B cell (primary cell): ENCODE measurements around the gene PLCL1. TPM values are rescaled to one million over a fixed set of nuclear protein-coding genes. Genes with fewer than 3 reads are reported as not detected.
A peak's percentile ranks its signal among the peaks of the same experiment; 100 is the strongest.

Experiments used
- ATAC-seq: fragments of 200-7000 bp; cut with Tn5 transposase; one replicate; pipeline ENCODE4 v1.10.0; 2021; ENCODE audit warnings: low read depth, mild to moderate bottlenecking, moderate number of reproducible peaks, moderate library complexity
- CTCF ChIA-PET: fragments of 350-600 bp; sonication (Branson Sonifier 250); formaldehyde crosslinking; loops from one replicate; lab custom pipeline; 2021; ENCODE audit warnings: antibody characterized with exemption, inconsistent platforms; lab: Charles Lee
- POLR2A ChIA-PET: fragments of 350-600 bp; sonication (Branson Sonifier 250); formaldehyde crosslinking; loops from one replicate; lab custom pipeline; 2021; ENCODE audit warnings: antibody characterized with exemption; lab: Charles Lee
- DNase-seq: peaks from one replicate; pipeline ENCODE4 v3.0.0; 2013
- H2AFZ ChIP-seq: 2 replicates; pipeline ENCODE4 v1.6.1; 2012; ENCODE audit warnings: mild to moderate bottlenecking, low read depth, low read length; ENCODE audit not compliant: insufficient read depth, poor library complexity, severe bottlenecking
- H3K27ac ChIP-seq, 2 donors: 1 replicate in 1 of 2; 2 replicates in 1 of 2; pipeline ENCODE4 v1.5.1; 2012 to 2013; ENCODE audit warnings: low read length in 2 of 2, mild to moderate bottlenecking in 2 of 2, moderate library complexity in 1 of 2
- H3K27me3 ChIP-seq, 4 experiments: fragments of 200-600 bp in 1 of 4; sonication (generic) in 1 of 4; replicated peaks in 1 of 4; 1 replicate in 2 of 4; 2 replicates in 2 of 4; pipeline versions ENCODE4 v1.6.1 to v1.7.0; 2013 to 2016; ENCODE audit warnings: low read length in 3 of 4, mild to moderate bottlenecking in 2 of 4, mixed read lengths in 1 of 4, moderate library complexity in 1 of 4; ENCODE audit not compliant: insufficient read depth in 4 of 4, control insufficient read depth in 3 of 4; ENCODE audit errors: control extremely low read depth in 1 of 4
- H3K36me3 ChIP-seq, 2 experiments: replicated peaks in 1 of 2; 1 replicate in 1 of 2; 2 replicates in 1 of 2; pipeline versions ENCODE4 v1.6.1 to v1.7.1; 2013; ENCODE audit warnings: low read length in 1 of 2; ENCODE audit not compliant: insufficient read depth in 2 of 2, control insufficient read depth in 1 of 2; ENCODE audit errors: control extremely low read depth in 1 of 2, extremely low read depth in 1 of 2
- H3K4me1 ChIP-seq, 2 donors: fragments of 200-600 bp in 1 of 2; sonication (generic) in 1 of 2; 1 replicate in 1 of 2; 2 replicates in 1 of 2; pipeline versions ENCODE4 v1.5.1 to v1.6.1; 2013 to 2017; ENCODE audit warnings: low read length in 2 of 2; ENCODE audit not compliant: control insufficient read depth in 2 of 2, insufficient read depth in 2 of 2
- H3K4me2 ChIP-seq: replicated peaks from 2 replicates; pipeline ENCODE3; 2012; ENCODE audit warnings: mild to moderate bottlenecking, low read depth, low read length; ENCODE audit not compliant: poor library complexity, severe bottlenecking
- H3K4me3 ChIP-seq, 5 experiments: fragments of 200-600 bp in 1 of 5; sonication (generic) in 1 of 5; 1 replicate in 3 of 5; 2 replicates in 2 of 5; pipeline versions ENCODE4 v1.5.1 to v1.7.0; 2011 to 2016; ENCODE audit warnings: low read length in 4 of 5, mild to moderate bottlenecking in 4 of 5, low read depth in 2 of 5, control low read depth in 1 of 5, moderate library complexity in 1 of 5; ENCODE audit not compliant: insufficient read depth in 1 of 5; ENCODE audit errors: control extremely low read depth in 1 of 5, extremely low read depth in 1 of 5
- H3K79me2 ChIP-seq: fragments of 200-600 bp; sonication (generic); one replicate; pipeline ENCODE4 v1.6.0; 2016; ENCODE audit warnings: low read length; ENCODE audit not compliant: control insufficient read depth, insufficient read depth
- H3K9ac ChIP-seq: fragments of 200-600 bp; sonication (generic); 2 replicates; pipeline ENCODE4 v1.6.1; 2017; ENCODE audit warnings: mild to moderate bottlenecking, low read length, moderate library complexity
- H3K9me3 ChIP-seq, 3 donors: one replicate each; pipeline versions ENCODE4 v1.6.1 to v1.7.1; 2013; ENCODE audit warnings: low read length in 2 of 3; ENCODE audit not compliant: control insufficient read depth in 2 of 3, insufficient read depth in 1 of 3; ENCODE audit errors: control extremely low read depth in 1 of 3
- H4K20me1 ChIP-seq: 2 replicates; pipeline ENCODE4 v1.6.0; 2012; ENCODE audit warnings: mild to moderate bottlenecking, low read length; ENCODE audit not compliant: insufficient read depth, control insufficient read depth, poor library complexity, severe bottlenecking
- H3K27ac Mint-ChIP-seq: one replicate; pipeline ENCODE4 v1.8.0; 2021; ENCODE audit warnings: mixed read lengths
- H3K27me3 Mint-ChIP-seq: one replicate; pipeline ENCODE4 v1.8.0; 2021; ENCODE audit warnings: mixed read lengths
- H3K4me1 Mint-ChIP-seq: one replicate; pipeline ENCODE4 v1.8.0; 2021; ENCODE audit warnings: mixed read lengths
- H3K4me3 Mint-ChIP-seq: one replicate; pipeline ENCODE4 v1.8.0; 2021; ENCODE audit warnings: mixed read lengths
- H3K9me3 Mint-ChIP-seq: one replicate; pipeline ENCODE4 v1.8.0; 2022; ENCODE audit warnings: mixed read lengths; ENCODE audit not compliant: insufficient read depth
- EZH2 ChIP-seq: IDR thresholded peaks from 2 replicates; pipeline ENCODE4 v1.6.1; 2012; ENCODE audit warnings: borderline replicate concordance, low read depth, mild to moderate bottlenecking, moderate library complexity, low read length; ENCODE audit not compliant: insufficient read depth, poor library complexity, severe bottlenecking
- WGBS: methylation state at CpG from one replicate; pipeline ENCODE4 v1.1.5; 2013; ENCODE audit warnings: missing lambda C conversion rate; ENCODE audit not compliant: insufficient coverage; 5-methylcytosine and 5-hydroxymethylcytosine counted together
- intact Hi-C: fragments of 100-400 bp; cut with micrococcal nuclease; formaldehyde crosslinking; loops from one replicate; pipeline ENCODE4 v1.10.0; 2022
- polyA plus RNA-seq: library from polyadenylated mRNA; depleted of rRNA; stranded (reverse); fragments of >200 nt; gene quantifications from 2 replicates; pipeline ENCODE4 v1.2.3, GENCODE V29; 2012
- total RNA-seq, 2 donors: library from RNA; stranded (reverse); fragments of 120-200 nt in 1 of 2; gene quantifications; 1 replicate in 1 of 2; 2 replicates in 1 of 2; pipeline versions ENCODE4 v1.2.3 to v1.2.4, GENCODE V29; 2013 to 2022
- TF ChIP-seq, protein P1 (sequence below): fragments of 200-600 bp; IDR thresholded peaks from one replicate; pipeline ENCODE4 v1.8.0; 2022; ENCODE audit warnings: antibody characterized with exemption, mild to moderate bottlenecking

The PLCL1 gene
- total and polyA plus RNA-seq, 2 donors (not counting 1 experiment from before 2014, with no cell fraction given), result 0.07 to 0.25 TPM

- H4K20me1 ChIP-seq, result no peaks in the 10 kb centered on the region
- H3K36me3 ChIP-seq, result no peaks in the 10 kb centered on the region
- Mint-ChIP-seq H3K4me3 (no peak overlapping the region), H3K27ac (no peak overlapping the region), H3K27me3 (peaks cover 3% of the 10 kb centered on the region), H3K9me3 (no peaks in the 10 kb centered on the region), H3K4me1 (peaks cover 2% of the 10 kb centered on the region)
- intact Hi-C loops, result no loop called here
- DNase-seq (no peak), ATAC-seq (no peak)
- H3K27ac ChIP-seq, result no peak overlapping the region
- H3K9ac ChIP-seq, result no peak overlapping the region
- no peak overlapping the region for H3K4me2 ChIP-seq
- ChIA-PET POLR2A (no interaction called here), CTCF (no interaction called here)
- H3K4me3 ChIP-seq, result no peak overlapping the region
- H3K79me2 ChIP-seq, result no peaks in the 10 kb centered on the region
- no peak overlapping the region for H2AFZ ChIP-seq
- H3K9me3 ChIP-seq, result no peaks in the 10 kb centered on the region
- no peaks in the 10 kb centered on the region for H3K27me3 ChIP-seq
- WGBS, result no CpG with 5 or more reads among the region's 1 CpG
- no peak for TF ChIP-seq EZH2
- TF ChIP-seq, protein P1, sequence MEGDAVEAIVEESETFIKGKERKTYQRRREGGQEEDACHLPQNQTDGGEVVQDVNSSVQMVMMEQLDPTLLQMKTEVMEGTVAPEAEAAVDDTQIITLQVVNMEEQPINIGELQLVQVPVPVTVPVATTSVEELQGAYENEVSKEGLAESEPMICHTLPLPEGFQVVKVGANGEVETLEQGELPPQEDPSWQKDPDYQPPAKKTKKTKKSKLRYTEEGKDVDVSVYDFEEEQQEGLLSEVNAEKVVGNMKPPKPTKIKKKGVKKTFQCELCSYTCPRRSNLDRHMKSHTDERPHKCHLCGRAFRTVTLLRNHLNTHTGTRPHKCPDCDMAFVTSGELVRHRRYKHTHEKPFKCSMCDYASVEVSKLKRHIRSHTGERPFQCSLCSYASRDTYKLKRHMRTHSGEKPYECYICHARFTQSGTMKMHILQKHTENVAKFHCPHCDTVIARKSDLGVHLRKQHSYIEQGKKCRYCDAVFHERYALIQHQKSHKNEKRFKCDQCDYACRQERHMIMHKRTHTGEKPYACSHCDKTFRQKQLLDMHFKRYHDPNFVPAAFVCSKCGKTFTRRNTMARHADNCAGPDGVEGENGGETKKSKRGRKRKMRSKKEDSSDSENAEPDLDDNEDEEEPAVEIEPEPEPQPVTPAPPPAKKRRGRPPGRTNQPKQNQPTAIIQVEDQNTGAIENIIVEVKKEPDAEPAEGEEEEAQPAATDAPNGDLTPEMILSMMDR, result no peak
- no peaks in the 10 kb centered on the region for H3K4me1 ChIP-seq
Measured at GRCh38 chr2:198004173-198004572, 199.8 kb downstream of the PLCL1 start.

- H3K27ac Mint-ChIP-seq, result peak overlapping the region; percentile 76
- H3K27ac ChIP-seq, result peak overlapping the region; percentile 47 to 52
- H3K9me3 ChIP-seq, result peaks cover 0 to 1% (median 0%) of the 10 kb centered on the region in 3 donors
- H3K4me1 Mint-ChIP-seq, result peaks cover 2% of the 10 kb centered on the region
- H3K27me3 ChIP-seq, result no peaks in the 10 kb centered on the region
- H3K4me3 ChIP-seq, result no peak overlapping the region
- no peak overlapping the region for H2AFZ ChIP-seq
- peak overlapping the region; percentile 12 for H3K4me3 Mint-ChIP-seq
- ATAC-seq, result no peak
- peaks cover 3% of the 10 kb centered on the region for H3K27me3 Mint-ChIP-seq
- 95% methylated on average over 4 of the region's 12 CpGs for whole genome bisulfite sequencing
- intact Hi-C loops, result no loop called here
- H3K36me3 ChIP-seq, result no peaks in the 10 kb centered on the region
- H4K20me1 ChIP-seq, result no peaks in the 10 kb centered on the region
- H3K79me2 ChIP-seq, result no peaks in the 10 kb centered on the region
- ChIA-PET CTCF (no interaction called here), POLR2A (no interaction called here)
- H3K9me3 Mint-ChIP-seq, result no peaks in the 10 kb centered on the region
- TF ChIP-seq, protein P1, result no peak
- TF ChIP-seq EZH2, result no peak
- DNase-seq, result no peak
- H3K4me2 ChIP-seq, result peak overlapping the region; percentile 5
- no peaks in the 10 kb centered on the region for H3K4me1 ChIP-seq
- no peak overlapping the region for H3K9ac ChIP-seq
Measured at GRCh38 chr2:198004921-198005829, 200.8 kb downstream of the PLCL1 start.
